ENCODE results near the gene ADCY7. TPM values are rescaled to one million over a fixed set of nuclear protein-coding genes. Genes with fewer than 3 reads are reported as not detected.

ADCY7 gene
- total RNA-seq, 1 donor from 2014 or later: 36.2 TPM

- Histone ChIP-seq H3K36me3 (ENCODE audit: control insufficient read depth, insufficient read depth, low read length) (no peaks in the 10 kb centered on the region), H3K27me3 (ENCODE audit: control insufficient read depth, insufficient read depth, low read length) (no peaks in the 10 kb centered on the region), H3K4me3 (ENCODE audit: low read depth, low read length) (no peak overlapping the region)
- TF ChIP-seq CTCF (IDR thresholded peaks at IDR 0.05; ENCODE audit: insufficient read depth, low read length, poor library complexity, severe bottlenecking): no peak
- DNase-seq (ENCODE audit: low read depth): no peak
Observed at GRCh38 chr16:50354082-50354481, 87.7 kb downstream of the ADCY7 start.

- Histone ChIP-seq H3K4me3 (ENCODE audit: low read depth, low read length) (no peak overlapping the region), H3K27me3 (ENCODE audit: control insufficient read depth, insufficient read depth, low read length) (no peaks in the 10 kb centered on the region), H3K36me3 (ENCODE audit: control insufficient read depth, insufficient read depth, low read length) (no peaks in the 10 kb centered on the region)
- DNase-seq (ENCODE audit: low read depth): no peak
- TF ChIP-seq CTCF (IDR thresholded peaks at IDR 0.05; ENCODE audit: insufficient read depth, low read length, poor library complexity, severe bottlenecking): peak; percentile 32
Observed at GRCh38 chr16:50354629-50355456, 88.5 kb downstream of the ADCY7 start.

GRCh38 chr16:50359626-50360025, 93.3 kb downstream of the ADCY7 start:
- DNase-seq (ENCODE audit: low read depth): no peak
- TF ChIP-seq CTCF (IDR thresholded peaks at IDR 0.05; ENCODE audit: insufficient read depth, low read length, poor library complexity, severe bottlenecking): no peak
- H3K27me3 ChIP-seq (ENCODE audit: control insufficient read depth, insufficient read depth, low read length): no peaks in the 10 kb centered on the region
- no peak overlapping the region for H3K4me3 ChIP-seq (ENCODE audit: low read depth, low read length)
- no peaks in the 10 kb centered on the region for H3K36me3 ChIP-seq (ENCODE audit: control insufficient read depth, insufficient read depth, low read length)

- Histone ChIP-seq H3K36me3 (ENCODE audit: control insufficient read depth, insufficient read depth, low read length) (no peaks in the 10 kb centered on the region), H3K4me3 (ENCODE audit: low read depth, low read length) (no peak overlapping the region), H3K27me3 (ENCODE audit: control insufficient read depth, insufficient read depth, low read length) (no peaks in the 10 kb centered on the region)
- DNase-seq (ENCODE audit: low read depth): no peak
- no peak for TF ChIP-seq CTCF (IDR thresholded peaks at IDR 0.05; ENCODE audit: insufficient read depth, low read length, poor library complexity, severe bottlenecking)
Observed at GRCh38 chr16:50360033-50360778, 93.9 kb downstream of the ADCY7 start.

GRCh38 chr16:50360779-50361178, 94.4 kb downstream of the ADCY7 start:
- TF ChIP-seq CTCF (IDR thresholded peaks at IDR 0.05; ENCODE audit: insufficient read depth, low read length, poor library complexity, severe bottlenecking): no peak
- Histone ChIP-seq H3K36me3 (ENCODE audit: control insufficient read depth, insufficient read depth, low read length) (no peaks in the 10 kb centered on the region), H3K4me3 (ENCODE audit: low read depth, low read length) (no peak overlapping the region), H3K27me3 (ENCODE audit: control insufficient read depth, insufficient read depth, low read length) (no peaks in the 10 kb centered on the region)
- DNase-seq (ENCODE audit: low read depth): no peak
